GM12872 (cell line): Measurements from ENCODE around the gene DIAPH1.

ENCODE experiments used
- TF ChIP-seq, protein P1 (sequence below): IDR thresholded peaks from 3 replicates; pipeline ENCODE4 v1.5.1; 2011; ENCODE audit warnings: low read depth, mild to moderate bottlenecking, low read length, moderate library complexity; ENCODE audit not compliant: insufficient read depth

DIAPH1 gene

GRCh38 chr5:141573489-141574121, 45.2 kb downstream of the DIAPH1 start:
- TF ChIP-seq, protein P1, sequence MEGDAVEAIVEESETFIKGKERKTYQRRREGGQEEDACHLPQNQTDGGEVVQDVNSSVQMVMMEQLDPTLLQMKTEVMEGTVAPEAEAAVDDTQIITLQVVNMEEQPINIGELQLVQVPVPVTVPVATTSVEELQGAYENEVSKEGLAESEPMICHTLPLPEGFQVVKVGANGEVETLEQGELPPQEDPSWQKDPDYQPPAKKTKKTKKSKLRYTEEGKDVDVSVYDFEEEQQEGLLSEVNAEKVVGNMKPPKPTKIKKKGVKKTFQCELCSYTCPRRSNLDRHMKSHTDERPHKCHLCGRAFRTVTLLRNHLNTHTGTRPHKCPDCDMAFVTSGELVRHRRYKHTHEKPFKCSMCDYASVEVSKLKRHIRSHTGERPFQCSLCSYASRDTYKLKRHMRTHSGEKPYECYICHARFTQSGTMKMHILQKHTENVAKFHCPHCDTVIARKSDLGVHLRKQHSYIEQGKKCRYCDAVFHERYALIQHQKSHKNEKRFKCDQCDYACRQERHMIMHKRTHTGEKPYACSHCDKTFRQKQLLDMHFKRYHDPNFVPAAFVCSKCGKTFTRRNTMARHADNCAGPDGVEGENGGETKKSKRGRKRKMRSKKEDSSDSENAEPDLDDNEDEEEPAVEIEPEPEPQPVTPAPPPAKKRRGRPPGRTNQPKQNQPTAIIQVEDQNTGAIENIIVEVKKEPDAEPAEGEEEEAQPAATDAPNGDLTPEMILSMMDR, result no peak

- TF ChIP-seq, protein P1, result no peak
Observed at GRCh38 chr5:141570655-141571054, 48.1 kb downstream of the DIAPH1 start.

- TF ChIP-seq, protein P1, result peak; percentile 83
Observed at GRCh38 chr5:141567513-141568117, 51.2 kb downstream of the DIAPH1 start.

GRCh38 chr5:141565826-141566570, 52.8 kb downstream of the DIAPH1 start:
- TF ChIP-seq, protein P1, result no peak

DNA sequence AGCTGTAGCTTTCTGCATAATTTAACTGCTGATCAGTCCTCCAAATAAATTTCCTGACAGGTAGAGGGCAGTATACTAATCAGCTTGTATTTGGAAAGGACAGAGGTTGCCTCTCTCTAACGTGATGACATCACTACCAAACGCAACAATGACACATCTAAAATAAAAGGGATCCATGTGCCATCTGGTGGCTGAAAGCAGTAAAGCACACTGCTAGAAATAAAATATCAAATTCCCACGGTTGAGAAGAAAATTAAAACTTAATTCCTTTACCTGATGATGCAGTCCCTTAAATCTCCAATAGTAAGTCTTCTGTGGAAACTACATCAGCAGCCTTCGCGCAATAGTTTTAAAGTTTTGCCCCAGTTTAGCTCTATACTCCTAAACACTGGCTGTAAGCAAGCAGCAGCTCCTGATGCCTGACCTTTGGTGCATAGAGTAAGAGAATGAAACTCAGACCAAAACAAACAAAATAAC, 54.5 kb downstream of the DIAPH1 start:
- TF ChIP-seq, protein P1, result peak; percentile 83

- TF ChIP-seq, protein P1, result peak; percentile 58
Observed at GRCh38 chr5:141560725-141561483, 57.9 kb downstream of the DIAPH1 start.

DNA sequence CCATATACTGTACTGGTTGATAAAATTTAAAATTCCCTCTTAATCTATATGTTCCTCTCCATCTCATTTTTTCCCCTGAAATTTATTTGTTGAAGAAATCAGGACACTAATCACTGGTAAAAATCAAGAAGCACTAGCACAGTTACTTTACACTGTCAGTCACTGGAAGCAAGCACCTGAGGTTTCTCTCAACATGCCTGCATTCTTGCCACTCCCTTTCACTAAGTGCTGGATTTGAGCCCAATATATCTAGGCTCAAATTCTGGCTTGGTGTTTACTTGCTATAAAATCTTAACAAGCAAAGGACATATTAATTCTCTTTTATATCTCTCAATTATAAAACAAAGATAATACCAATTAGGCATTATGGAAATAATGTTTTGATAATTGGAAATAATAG, 58.6 kb downstream of the DIAPH1 start:
- TF ChIP-seq, protein P1, result no peak
